GM23338 (cell line): ENCODE measurements around the gene MMP24OS.

Experiments used
- CTCF ChIP-seq, 2 experiments: fragments of 200-600 bp in 1 of 2; sonication (generic) in 1 of 2; conservative IDR thresholded peaks; 2 replicates each; pipeline versions ENCODE4 v1.5.1 to v1.6.1; 2016 to 2017; ENCODE audit warnings: antibody characterized with exemption in 2 of 2, low read depth in 2 of 2, mild to moderate bottlenecking in 2 of 2, moderate library complexity in 1 of 2
- EZH2 ChIP-seq: fragments of 200-600 bp; sonication (generic); IDR thresholded peaks from one replicate; pipeline ENCODE4 v1.8.0; 2017; ENCODE audit warnings: antibody characterized with exemption, mild to moderate bottlenecking, low read depth; ENCODE audit not compliant: unreplicated experiment
- EZH2phosphoT487 ChIP-seq: fragments of 200-600 bp; sonication (generic); IDR thresholded peaks from one replicate; pipeline ENCODE4 v1.8.1; 2018; ENCODE audit warnings: antibody characterized with exemption; ENCODE audit not compliant: unreplicated experiment
- JUNB ChIP-seq: IDR thresholded peaks from one replicate; pipeline ENCODE4 v1.6.1; 2016; ENCODE audit warnings: antibody characterized with exemption; ENCODE audit not compliant: unreplicated experiment
- NANOG ChIP-seq: IDR thresholded peaks from 2 replicates; pipeline ENCODE4 v1.6.1; 2016; ENCODE audit warnings: antibody characterized with exemption, borderline replicate concordance
- POLR2AphosphoS5 ChIP-seq: IDR thresholded peaks from 2 replicates; pipeline ENCODE4 v1.6.1; 2016; ENCODE audit warnings: antibody characterized with exemption, low read depth
- REST ChIP-seq: IDR thresholded peaks from one replicate; pipeline ENCODE4 v1.6.1; 2018; ENCODE audit warnings: antibody characterized with exemption; ENCODE audit not compliant: unreplicated experiment

- TF ChIP-seq REST: no peak
- no peak for TF ChIP-seq CTCF (conservative IDR thresholded peaks at IDR 0.05; ENCODE audit: low read depth in 2 of 2)
- no peak for TF ChIP-seq NANOG
- TF ChIP-seq JUNB: no peak
- no peak for TF ChIP-seq EZH2phosphoT487
- no peak for TF ChIP-seq EZH2
- TF ChIP-seq POLR2AphosphoS5: no peak
Measured at GRCh38 chr20:35277127-35277526, 795 bp downstream of the MMP24OS start.
